Peyer's patch (tissue), 4 donors: ENCODE measurements around the gene HVCN1.

Experiments
- CTCF ChIP-seq, 6 experiments: fragments of 450-650 bp in 4 of 6; fragments of 200-600 bp in 2 of 6; sonication (generic) in 1 of 6; IDR thresholded peaks; one replicate each; pipeline ENCODE4 v1.5.1; 2017 to 2019; ENCODE audit warnings: antibody characterized with exemption in 6 of 6, mild to moderate bottlenecking in 3 of 6, moderate library complexity in 1 of 6
- POLR2A ChIP-seq, 2 donors: fragments of 450-650 bp; IDR thresholded peaks; one replicate each; pipeline ENCODE4 v1.5.1; 2017; ENCODE audit warnings: antibody characterized with exemption in 2 of 2, mild to moderate bottlenecking in 2 of 2, moderate library complexity in 2 of 2

GRCh38 chr12:110649341-110649847 lies 39.5 kb downstream of the HVCN1 start:
- no peak for TF ChIP-seq POLR2A (IDR thresholded peaks at IDR 0.05)
- TF ChIP-seq CTCF (IDR thresholded peaks at IDR 0.05): no peak
